Fibroblast of skin of left biceps (primary cell): ENCODE data around the gene GRIK3.

Experiments used
- DNase-seq, 2 experiments: peaks; one replicate each; pipeline ENCODE4 v3.0.0-alpha.2; 2013; ENCODE audit warnings: low read depth in 2 of 2

Gene GRIK3

DNA sequence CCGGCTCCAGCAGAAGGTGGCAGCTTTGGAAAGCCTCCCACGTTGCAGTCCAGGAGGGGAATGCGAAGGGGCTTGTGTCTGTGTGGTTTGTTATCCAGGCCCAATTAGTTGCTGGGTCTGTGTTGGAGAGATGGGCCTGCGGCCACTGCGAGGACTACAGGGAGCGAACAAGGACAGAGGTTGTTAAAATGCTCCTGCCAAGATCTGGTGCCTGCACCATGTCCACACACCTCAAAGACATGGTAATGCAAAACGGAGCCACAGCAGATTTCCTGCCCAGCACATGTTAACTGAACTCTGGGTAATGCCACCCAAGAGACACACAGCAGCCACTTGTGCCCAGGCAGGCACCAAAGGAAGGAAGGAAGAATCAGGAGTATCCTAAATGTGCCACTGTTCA, 18.6 kb downstream of the GRIK3 start:
- no peak for DNase-seq

DNA sequence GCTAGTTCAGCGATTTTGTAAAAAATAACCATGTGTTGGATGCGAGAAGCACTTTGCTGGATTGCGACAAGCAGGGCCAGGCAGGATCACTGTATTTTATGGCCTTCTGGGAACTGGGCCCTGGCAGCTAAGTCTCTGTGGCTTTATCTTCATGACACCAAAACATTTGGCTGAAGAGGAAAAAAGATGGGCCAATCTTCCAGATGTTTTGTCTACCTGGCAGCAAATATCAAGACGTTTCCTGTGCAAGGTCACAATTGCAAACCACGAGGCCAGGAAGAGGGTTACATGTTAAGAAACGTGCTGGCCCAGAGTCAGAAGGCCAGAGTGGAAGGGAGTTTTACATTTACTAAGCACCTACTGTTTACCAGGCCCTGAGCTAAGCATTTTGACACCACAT, 22.1 kb downstream of the GRIK3 start:
- no peak for DNase-seq

DNA sequence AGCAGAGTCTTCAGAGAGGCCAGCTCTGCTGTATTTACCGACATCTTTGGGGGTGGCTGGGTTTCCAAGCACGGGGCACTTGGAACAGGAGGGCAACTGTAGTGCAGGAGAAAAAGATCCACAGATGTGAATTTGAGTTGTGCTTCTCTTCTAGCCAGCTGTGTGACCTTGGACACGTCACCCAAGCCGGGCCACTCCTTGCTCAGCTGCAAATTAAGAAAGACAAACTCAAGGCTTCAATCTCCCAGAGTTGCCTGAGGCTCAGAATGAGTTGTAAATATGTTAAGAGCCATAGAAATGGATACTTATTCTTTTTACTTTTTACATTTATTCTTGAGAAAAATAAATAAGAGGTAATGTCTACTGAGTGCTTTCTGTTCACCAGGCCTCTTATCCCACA, 24.3 kb downstream of the GRIK3 start:
- no peak for DNase-seq

DNA sequence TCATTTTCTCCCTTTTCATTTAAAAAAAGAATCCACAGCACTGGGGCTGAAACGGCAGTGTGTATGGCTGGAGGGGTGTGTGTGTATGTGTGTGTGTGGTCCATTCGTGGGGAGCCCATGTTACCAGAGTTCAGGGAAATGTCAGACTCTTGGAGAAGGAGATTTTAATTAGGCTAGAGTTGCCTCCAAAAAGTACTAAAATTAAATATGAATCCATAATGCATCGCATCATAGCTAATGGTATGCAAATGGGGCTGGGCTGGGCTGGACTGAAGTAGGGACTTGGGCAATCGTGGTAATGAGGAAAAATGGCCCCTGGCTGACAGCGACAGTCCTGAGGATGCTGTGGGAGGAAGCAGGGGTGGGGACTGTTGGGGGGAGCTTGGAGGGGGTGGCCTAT, 24.8 kb downstream of the GRIK3 start:
- no peak for DNase-seq

DNA sequence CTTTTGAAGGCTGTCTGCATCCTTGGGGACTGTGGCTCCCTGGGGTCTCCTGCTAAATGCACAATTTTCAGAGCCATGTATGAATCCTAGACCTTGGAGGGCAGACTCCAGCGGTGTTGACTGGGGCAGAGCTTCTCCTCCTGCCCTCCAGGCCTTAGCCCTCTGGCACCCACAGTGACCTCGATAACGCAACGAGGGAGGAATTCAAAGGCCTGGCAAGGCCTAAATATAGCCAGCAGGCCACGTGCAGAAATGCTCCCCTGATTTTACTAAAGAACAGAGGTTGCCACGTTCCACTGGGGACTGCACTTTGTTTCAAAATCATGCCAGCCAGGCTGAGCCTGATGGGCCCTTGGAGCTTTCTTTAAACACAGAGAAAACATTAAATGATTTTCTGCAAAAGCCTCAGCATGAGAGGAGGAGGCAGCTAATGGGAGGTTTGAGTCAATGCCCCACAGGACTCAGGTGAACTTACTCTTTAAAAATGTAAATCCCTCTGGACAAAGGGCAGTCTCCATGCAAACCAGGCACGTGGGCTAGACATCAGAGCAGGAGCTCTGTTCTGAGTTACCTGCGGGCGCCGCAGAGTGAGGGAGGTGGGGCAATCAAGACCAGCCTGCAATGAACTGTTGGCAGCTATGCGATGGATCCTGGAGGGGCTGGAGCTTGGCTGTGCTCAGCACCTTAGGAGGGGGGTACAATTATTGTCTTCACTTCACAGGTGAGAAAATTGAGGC, 28.0 kb downstream of the GRIK3 start:
- DNase-seq, result no peak

DNA sequence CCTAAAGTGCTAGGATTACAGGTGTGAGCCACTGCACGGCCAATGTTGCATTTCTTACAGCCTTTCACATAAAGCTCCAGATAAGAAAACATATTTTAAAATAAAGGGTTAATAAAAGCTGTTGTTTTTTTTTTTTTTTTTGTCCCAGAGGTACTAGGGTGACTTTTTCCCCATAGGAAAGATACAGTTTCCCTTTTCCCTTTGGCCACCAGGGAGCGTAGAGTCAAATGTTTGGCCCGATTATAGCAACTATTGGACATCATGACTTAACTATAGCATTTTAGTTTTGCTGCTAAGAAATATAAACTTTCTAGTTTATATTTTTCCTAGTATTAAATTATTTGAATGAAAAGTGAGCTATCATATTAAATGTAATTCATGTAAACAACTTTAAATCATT, 31.4 kb downstream of the GRIK3 start:
- no peak for DNase-seq

DNA sequence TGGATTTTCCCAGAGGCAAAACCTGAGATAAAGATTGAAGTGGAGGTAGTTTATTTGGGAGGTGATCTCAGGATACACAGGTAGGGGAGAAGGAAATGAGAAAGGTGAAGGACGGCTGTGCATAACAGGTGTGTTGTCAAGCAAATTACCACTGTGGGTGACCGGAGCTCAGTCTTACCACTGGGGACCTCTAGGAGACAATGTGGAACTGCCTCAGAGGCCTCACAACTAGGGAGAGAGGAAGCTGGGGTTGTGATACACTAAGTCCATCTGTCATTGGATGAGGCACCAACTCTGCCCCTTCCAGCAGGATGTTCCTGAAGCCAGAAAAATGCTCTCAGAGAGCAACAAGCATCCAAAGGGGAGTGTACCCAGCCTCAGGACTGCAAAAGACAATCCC, 32.6 kb downstream of the GRIK3 start:
- DNase-seq, result no peak

DNA sequence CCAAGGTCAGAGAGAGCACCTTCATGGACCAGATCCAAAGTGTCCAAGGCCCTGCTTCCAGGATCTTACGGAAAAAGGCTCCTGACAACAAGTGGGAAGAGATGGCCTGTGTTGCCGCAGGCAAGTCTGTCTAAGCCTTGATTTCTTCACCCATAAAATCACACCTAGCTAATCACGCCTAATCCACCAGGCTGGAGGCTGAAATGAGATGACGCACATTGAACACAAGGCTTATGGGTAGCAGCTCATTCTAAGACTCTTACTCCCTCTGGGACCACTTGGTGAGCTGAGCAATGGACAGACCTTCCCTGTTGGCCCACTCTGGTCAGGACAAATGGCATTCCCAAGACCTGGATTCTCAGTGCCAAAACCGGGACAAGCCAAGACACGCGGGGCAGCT, 38.2 kb downstream of the GRIK3 start:
- DNase-seq, result no peak

DNA sequence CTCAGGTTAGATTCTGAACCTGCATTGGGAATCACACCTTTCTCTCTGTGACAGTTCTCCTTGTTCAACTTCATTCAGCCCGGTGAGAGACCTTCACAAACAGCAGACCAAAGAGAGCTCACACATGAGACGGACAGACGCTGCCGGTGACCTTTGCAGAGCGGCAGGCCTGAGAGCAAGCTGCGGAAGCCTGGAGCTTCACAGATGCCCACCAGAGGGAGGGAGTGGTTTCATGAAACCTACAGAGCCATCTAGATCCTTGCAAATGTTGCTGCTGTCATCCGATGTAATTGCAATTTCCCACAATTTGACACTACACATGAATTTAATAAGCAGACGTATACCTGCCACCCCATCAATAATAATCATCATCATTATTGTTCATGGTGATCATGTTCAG, 39.4 kb downstream of the GRIK3 start:
- DNase-seq, result no peak

DNA sequence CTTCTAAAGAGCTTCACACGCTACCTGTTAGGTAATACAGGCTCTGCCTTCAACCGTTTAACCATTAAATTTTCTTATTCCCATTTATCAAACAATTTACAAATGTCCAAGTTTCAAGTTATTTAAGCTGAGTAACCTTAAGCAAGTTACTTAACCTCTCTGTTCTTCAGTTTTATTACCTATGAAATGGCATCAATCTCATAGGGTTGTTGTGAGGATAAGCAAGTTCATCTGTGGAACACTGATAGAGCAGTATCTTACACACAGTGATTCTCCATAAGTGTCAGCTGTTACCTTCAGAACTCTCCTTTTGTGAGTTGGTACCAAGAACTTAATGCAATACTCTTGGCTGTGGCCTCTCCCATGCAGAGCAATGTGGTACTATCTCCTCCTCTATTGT, 40.0 kb downstream of the GRIK3 start:
- no peak for DNase-seq

DNA sequence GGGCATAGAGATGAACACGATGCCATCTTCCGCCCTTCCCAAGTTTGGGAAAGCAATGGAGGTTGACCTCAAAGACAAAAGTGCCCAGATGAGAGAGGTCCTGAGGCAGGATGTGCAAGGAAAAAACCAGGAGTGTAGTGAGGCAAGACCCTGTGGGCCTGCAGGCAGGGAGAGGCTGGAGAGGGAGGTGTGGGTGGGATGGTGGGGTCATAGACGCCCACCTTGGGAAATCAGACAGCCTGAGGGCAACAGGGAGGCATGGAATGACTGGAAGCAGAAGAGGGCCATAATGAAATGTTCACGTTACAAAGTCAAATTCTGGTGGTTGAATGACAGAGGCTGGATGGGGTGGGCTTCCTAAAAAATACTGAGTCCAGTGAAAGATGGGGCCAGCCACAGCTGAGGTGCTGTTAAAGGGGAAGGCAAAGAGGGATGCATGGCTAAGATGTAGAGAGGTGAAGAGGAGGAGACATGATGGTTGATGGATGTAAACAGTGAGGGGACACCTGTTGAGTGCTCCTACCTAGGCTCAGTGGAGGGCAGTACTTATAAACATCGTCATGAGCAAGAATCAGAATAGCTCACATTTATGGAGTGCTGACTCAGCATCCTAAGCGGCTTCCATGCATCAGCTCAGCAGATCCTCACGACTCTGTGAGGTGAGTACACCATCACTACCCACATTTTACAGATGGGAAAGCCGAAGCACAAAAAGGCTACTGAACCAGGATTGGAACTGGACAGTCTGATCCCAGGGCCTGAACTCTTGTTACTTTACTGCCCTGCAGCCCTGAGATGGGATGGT, 42.0 kb downstream of the GRIK3 start:
- DNase-seq, result no peak

DNA sequence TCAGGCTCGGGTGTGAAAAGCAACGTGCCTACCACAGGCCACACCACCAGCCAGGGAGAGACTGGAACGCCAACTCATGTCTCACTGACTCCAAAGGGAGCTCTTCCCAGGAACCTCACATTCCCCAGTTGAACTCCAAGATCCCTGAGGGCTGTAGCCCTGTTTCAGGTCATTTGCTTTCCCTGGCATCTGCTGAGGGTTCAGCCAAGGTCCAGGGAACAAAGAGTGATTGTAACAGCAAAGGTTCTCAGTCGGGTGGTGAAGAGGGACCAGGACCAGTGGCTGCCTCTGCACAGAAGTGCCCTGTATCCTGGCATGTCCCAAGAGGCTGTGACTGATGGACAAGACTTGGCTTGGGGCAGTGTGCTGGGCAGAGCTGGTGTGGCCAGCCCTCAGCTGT, 42.8 kb downstream of the GRIK3 start:
- no peak for DNase-seq

DNA sequence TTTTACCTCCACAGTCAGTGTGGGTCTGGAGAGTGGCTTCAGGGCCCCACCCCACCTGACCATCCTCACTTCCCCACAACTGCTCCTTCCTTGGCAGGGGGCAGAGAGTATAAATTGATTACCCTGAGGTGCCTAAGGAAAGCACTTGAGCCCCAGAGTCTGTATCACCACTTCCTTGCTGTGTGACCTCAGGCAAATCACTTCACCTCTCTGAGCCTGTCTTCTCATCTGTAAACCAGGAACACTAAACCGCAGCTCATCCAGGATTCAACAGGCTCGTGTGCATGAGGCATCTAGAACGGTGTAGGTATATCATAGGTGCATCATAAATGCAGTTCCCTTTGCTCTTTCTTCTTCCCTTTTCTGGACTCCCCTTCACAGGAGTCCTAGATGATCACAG, 43.4 kb downstream of the GRIK3 start:
- no peak for DNase-seq

DNA sequence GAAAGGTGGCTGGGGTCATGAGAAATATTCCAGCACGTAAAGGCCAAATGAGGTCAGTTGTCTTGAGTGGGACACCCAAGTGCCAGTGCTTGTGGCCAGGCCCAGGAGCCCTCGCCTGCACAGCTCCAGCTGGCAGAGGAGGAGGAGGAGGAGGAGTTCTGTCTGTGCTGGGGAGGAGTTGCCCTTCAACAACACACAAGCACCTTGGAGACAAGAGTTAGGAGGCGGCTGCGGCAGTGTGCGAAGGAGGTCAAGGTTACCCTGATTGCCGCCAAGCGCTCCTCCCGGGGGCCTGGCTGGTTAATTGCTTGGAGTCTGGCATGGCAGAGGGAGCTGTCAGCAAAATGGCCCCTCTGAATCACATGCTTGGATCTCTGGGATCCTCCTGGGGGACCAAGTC, 45.1 kb downstream of the GRIK3 start:
- no peak for DNase-seq

DNA sequence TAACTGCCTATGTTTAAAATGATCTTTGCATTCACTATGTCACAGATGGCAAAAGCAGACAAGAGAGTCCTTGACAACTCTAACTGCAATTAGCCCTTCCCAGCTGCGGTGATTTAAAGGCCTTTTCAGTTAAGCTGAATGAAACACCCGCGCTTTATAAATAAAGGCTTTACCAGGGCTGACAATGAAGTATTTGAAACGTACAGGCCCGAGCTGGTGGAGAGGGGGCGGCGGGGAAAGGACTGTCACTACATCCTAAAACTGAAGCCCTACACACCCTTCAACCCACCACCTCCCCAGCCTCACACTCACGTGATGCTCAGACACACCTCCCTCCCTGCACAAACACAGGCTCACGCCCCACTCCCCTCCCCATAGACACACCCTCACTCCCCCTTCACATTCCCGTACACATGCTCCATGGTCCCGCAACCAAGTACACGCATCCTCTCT, 45.5 kb downstream of the GRIK3 start:
- DNase-seq, result no peak

DNA sequence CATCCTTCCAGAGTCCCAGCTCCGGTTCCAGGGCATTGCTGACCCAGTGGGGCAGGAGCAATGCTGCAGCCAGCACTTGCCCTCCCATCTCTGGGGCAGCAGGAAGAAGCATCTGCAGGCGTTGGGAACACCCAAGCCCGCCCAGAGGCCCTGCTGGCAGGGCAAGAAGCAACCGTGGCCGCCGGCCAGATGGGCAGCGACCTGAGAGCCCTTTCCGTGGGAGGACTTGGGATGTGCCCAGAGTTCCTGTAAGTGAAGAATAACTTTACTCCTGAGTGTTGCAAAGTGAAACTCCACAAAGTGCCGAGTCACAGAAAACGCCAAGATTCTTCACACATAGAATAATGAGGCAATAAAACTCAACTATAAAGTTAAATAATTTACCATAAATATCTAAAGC, 46.0 kb downstream of the GRIK3 start:
- DNase-seq, result no peak

DNA sequence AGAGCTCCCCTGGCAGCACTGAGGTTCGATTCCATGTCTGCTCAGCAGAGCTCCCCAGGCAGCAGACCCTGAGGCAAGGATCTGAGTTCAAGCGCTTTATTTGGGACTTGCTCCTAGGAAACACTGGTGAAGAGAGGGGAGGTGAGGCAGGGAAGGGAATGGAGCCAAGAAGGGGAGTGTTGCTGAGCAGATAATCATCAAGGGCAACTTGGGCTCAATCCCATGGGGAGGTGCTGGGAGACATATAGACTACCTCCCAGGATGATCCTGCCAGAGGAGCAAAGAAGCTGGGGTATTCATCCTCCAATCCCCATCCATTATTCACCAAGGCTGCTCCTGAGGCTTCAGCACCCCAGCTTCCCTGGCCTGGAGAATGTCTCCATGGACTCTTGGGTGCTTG, 47.0 kb downstream of the GRIK3 start:
- no peak for DNase-seq

DNA sequence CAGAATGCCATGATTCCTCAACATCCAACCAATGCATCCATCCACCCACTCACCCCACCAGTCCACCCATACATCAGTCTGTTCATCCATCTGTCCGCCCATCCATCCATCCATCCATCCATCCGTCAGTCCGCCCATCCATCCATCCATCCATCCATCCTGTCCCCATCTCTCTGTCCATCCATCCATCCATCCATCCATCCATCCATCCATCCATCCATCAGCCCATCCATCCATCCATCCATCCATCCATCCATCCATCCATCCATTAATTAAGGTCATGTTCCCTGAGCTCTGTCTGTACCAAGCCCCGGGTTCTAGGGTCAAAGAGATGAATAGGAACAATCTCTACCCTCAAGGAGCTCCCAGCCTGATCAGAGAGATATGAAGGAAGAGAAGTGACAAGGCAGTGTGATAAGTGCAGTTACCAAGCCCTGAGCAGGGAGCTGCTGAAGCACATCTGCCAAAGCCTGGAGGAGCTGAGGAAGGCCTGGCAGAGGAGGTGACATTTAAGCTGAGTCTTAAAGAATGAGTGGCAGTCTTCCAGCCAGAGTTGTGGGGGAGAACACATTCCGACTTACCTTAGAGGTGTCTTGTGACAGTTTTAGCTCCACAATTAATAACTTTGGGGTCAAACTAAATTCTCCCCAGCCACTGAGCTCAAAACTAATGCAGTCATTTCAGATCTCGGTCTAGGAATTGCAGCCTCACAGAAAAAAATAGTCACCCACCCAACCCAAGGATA, 47.9 kb downstream of the GRIK3 start:
- DNase-seq, result no peak

DNA sequence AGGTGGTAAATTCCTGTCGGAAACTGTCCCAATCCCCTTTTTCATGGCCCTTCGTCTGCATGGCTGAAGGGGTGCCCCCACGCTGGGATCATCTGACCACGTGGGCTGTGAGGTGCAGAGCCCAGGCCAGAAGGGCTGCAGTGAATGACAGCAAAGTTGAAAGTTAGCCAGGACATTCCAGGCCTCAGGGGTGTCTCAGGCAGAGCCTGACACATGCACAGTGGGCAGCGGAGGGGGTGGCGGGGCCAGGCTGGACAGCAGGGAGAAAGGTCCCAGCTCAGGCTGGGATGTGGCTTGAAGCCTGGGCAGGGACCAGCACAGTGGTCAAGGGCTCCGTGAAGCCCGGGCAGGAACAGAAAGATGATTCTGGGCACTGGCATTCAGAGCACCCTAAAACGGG, 49.6 kb downstream of the GRIK3 start:
- DNase-seq, result no peak

DNA sequence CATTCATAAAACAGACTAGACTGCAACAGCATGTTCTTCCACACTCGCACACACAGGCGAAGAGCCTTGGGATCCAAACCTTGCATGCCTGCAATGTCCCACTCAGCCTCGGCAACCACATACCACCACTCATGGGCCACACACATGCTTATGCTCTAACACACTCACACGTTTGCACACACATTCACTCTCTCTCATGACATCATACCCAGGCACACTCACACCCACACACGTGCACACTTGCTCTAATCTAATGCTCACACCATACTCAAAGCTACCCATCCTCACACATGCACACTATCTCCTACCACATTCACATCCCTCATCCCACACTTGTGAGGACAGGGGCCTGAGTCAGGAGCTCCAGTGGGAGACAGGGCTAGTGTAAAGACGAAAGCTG, 50.3 kb downstream of the GRIK3 start:
- no peak for DNase-seq

DNA sequence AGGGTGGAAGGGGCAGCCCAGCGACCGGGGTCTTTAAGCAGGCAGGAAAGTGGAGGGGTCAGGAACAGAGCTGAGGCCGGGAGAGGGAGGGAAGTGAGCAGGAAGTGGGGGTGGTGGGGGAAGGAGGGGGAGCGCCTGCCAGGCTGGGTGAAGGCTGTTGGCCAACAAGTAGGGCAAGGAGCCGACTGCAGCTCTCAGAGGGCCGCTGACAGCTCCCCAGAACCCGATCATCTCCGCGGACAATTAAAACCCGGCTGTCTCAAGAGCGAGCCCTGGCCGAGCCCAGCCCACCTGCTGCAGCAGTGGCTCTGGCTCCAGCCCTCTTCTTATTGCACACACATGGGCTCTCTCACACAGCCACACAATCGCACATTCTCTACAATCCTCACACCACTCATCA, 51.6 kb downstream of the GRIK3 start:
- no peak for DNase-seq

DNA sequence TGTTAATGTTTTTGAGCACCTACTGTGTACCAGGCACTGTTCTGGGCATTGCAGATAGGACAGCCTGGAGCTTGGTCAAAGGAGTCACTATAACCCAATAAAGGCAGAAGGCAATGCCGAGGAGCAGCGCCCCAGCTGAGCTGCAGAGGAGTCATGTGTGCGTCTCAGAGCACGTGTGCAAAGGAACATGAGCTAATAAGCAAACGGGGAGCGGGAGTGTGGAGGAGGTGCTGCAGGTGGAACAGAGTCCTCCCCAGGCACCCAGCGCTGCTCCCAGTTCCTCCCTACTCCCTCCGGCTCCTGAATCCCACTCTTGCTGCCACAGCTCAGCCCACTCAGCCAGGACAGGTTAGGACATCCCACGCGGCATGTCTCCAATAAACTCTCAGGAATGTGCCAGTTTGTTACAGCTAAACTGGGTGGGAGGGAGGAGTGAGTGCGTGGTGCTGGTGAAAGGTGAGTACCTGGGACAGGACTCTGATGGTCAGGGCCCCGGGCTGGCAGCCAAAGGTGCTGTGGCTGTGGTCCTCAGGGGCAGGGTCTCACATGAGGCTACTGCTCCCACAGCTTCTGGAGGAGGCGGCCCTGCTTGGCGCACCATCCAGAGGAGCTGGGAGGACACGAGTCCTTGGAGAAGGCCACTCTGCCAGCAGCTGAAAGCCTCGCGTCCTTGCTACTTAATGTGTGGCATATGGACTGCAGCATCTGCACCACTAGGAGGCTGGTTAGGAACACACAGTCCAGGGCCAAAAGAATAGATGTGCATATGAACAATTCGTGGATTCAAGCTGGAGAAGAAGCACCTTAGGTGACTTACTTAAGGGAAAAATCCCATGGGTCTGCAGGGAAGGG, 52.3 kb downstream of the GRIK3 start:
- no peak for DNase-seq
